ENCODE data around the gene NECTIN1. TPM values are rescaled to one million over a fixed set of nuclear protein-coding genes. Genes with fewer than 3 reads are reported as not detected.

Gene NECTIN1
- total and polyA plus RNA-seq, 9 donors, result 7.9 to 44.3 (median 28.2) TPM

- Histone ChIP-seq H3K4me3 (ENCODE audit: low read length) (no peak overlapping the region), H3K36me3 (ENCODE audit: control insufficient read depth, insufficient read depth, low read length) (no peaks in the 10 kb centered on the region), H3K27ac (ENCODE audit: low read length) (no peak overlapping the region), H3K27me3 (ENCODE audit: control insufficient read depth, insufficient read depth, low read length) (peaks cover 2% of the 10 kb centered on the region), H3K4me1 (ENCODE audit: control insufficient read depth, insufficient read depth, low read length) (peaks cover 47% of the 10 kb centered on the region), H3K9me3 (replicated peaks; ENCODE audit: control insufficient read depth, low read depth, low read length) (no peaks in the 10 kb centered on the region)
- DNase-seq, result peak; percentile 32
- WGBS (ENCODE audit: insufficient coverage), result 65% methylated on average over 12 of the region's 17 CpGs
Observed at GRCh38 chr11:119622454-119623143, 106.4 kb downstream of the NECTIN1 start.

DNA sequence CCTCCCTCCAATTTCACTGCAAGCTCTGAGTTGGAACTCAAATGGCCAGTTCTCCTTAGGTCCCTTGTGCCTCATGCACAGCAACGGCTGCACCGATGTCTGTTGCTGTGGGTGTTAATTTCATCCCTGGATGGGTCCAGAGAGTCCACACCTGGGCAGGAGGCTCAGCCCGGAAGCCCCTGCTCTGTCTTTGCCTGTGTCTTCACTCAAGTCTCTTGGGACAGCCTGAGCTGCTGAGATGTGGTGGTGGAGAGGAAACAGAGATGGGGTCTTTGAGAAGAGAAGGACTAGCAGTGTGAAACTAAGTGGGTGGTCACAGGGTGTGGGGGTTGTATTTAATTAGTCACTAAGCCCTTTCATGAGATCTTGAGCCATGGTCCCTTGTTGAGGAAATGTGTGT, 109.3 kb downstream of the NECTIN1 start:
- Histone ChIP-seq H3K9me3 (replicated peaks; ENCODE audit: control insufficient read depth, low read depth, low read length) (no peaks in the 10 kb centered on the region), H3K36me3 (ENCODE audit: control insufficient read depth, insufficient read depth, low read length) (no peaks in the 10 kb centered on the region), H3K27me3 (ENCODE audit: control insufficient read depth, insufficient read depth, low read length) (peaks cover 2% of the 10 kb centered on the region), H3K27ac (ENCODE audit: low read length) (no peak overlapping the region), H3K4me3 (ENCODE audit: low read length) (no peak overlapping the region), H3K4me1 (ENCODE audit: control insufficient read depth, insufficient read depth, low read length) (peaks cover 22% of the 10 kb centered on the region)
- 60% methylated on average over 2 of the region's 3 CpGs for WGBS (ENCODE audit: insufficient coverage)
- DNase-seq, result no peak

DNA sequence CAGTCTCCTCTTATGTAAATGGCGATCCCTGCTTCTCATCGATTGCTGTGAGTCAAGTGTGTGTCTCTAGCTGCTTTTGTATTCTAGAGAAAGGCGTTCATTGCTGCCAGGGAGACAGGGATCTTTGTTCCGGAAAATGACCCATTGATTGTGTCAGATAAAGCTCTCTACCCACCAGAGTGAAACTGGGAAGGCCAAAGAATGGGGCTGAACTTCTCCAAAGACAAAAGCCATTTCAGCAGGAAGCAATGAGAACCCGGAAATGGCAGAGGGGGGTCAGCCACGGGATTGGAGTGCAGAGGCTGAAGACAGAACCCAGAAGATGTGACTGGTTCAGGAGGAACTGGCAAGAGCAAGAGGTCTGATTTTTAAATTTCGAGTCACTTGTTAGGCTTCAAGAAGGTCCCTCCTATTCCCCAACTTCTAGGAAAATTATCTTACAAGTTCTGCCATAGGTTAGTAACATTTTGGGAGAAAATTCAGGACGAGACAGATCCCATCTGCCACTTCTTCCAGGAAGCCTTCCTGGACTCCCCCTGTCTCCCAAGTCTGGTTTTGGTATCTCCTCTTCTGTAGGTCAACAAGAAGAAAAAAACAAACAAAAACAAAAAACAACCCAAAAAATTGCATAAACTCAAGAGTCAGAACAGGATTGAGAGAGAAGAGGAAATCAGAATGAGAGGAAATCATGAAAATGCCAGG, 110.6 kb downstream of the NECTIN1 start:
- H3K4me1 ChIP-seq (ENCODE audit: control insufficient read depth, insufficient read depth, low read length), result peaks cover 13% of the 10 kb centered on the region
- 58% methylated on average over 3 of the region's 8 CpGs for WGBS (ENCODE audit: insufficient coverage)
- H3K9me3 ChIP-seq (replicated peaks; ENCODE audit: control insufficient read depth, low read depth, low read length), result no peaks in the 10 kb centered on the region
- no peaks in the 10 kb centered on the region for H3K36me3 ChIP-seq (ENCODE audit: control insufficient read depth, insufficient read depth, low read length)
- peak; percentile 82 for DNase-seq
- H3K27ac ChIP-seq (ENCODE audit: low read length), result no peak overlapping the region
- H3K4me3 ChIP-seq (ENCODE audit: low read length), result no peak overlapping the region
- H3K27me3 ChIP-seq (ENCODE audit: control insufficient read depth, insufficient read depth, low read length), result peaks cover 2% of the 10 kb centered on the region

DNA sequence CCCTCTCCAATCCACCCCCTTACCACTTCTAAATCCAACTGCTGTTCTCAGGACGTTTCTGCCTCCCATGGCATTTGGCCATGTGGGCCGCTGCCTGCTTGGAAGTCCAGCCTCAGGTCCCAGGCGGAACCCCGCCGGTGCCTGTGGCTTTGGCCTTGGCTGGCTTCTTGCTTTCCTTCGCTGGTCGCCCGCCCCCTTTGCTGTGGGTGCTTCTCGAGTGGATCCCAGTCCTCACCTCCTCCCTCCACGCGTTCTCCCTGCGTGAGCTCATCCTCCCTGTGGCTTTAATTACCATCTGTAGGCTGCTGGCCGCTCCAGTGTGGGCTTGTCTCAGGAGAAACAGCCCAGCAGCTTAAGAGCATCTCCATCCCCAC, 111.7 kb downstream of the NECTIN1 start:
- Histone ChIP-seq H3K9me3 (replicated peaks; ENCODE audit: control insufficient read depth, low read depth, low read length) (no peaks in the 10 kb centered on the region), H3K4me1 (ENCODE audit: control insufficient read depth, insufficient read depth, low read length) (peaks cover 7% of the 10 kb centered on the region), H3K36me3 (ENCODE audit: control insufficient read depth, insufficient read depth, low read length) (no peaks in the 10 kb centered on the region), H3K27me3 (ENCODE audit: control insufficient read depth, insufficient read depth, low read length) (peaks cover 2% of the 10 kb centered on the region), H3K27ac (ENCODE audit: low read length) (no peak overlapping the region), H3K4me3 (ENCODE audit: low read length) (no peak overlapping the region)
- no peak for DNase-seq
- WGBS (ENCODE audit: insufficient coverage), result 53% methylated on average over 13 of the region's 13 CpGs

DNA sequence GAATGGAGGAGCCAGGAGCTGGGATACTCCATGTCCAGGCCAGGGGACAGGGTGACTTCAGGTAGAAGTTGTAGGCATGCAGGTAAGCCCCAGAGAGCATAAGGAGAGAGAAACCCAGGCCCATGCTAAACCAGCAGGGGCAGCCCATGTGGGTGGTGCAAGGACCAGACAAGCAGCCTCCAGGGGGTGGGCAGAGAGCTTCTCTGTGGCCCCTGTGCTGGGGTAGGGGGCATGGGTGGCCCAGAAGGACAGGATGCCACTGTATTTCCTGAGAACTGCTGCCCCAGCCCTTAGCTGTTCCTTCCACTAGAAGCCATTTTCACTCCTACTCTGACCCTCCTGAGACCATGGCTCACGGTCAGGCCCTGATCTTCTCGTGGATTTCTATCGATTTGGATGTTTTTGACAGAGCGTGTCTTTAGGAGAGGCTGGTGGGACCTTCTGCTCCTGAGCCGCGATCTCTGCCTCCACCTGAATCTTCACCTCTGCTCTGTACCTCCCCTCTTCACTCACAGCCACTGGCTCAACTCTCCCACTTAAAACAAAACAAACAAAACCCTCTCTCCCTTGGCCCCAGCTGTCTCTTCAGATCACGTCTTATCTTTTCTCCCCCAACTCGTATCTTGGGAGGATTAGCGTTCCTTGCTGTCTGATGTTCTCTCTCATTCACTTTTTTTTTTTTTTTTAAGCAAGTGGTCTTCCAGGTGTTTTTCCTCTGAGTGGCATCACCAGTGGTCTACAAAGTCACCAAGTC, 112.2 kb downstream of the NECTIN1 start:
- no peak for DNase-seq
- Histone ChIP-seq H3K4me3 (ENCODE audit: low read length) (no peak overlapping the region), H3K27me3 (ENCODE audit: control insufficient read depth, insufficient read depth, low read length) (peaks cover 2% of the 10 kb centered on the region), H3K9me3 (replicated peaks; ENCODE audit: control insufficient read depth, low read depth, low read length) (no peaks in the 10 kb centered on the region), H3K27ac (ENCODE audit: low read length) (no peak overlapping the region), H3K4me1 (ENCODE audit: control insufficient read depth, insufficient read depth, low read length) (peaks cover 7% of the 10 kb centered on the region), H3K36me3 (ENCODE audit: control insufficient read depth, insufficient read depth, low read length) (no peaks in the 10 kb centered on the region)
- WGBS (ENCODE audit: insufficient coverage), result 64% methylated on average over 9 of the region's 9 CpGs

DNA sequence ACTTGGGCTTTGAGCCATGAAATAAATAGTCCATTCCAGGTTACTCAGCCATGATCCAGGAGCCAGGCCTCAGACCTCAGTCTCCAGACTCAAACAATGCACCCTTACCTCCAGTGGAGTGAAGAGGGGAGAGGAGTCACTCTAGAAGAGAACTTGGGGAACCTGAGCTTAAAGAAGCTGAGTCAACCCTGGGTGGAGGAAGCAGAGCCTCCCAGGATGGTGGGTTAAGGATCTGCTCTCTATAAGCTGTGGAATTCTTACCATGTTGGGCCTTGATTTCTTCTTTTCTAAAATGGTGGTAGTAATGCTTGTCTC, 113.2 kb downstream of the NECTIN1 start:
- Histone ChIP-seq H3K36me3 (ENCODE audit: control insufficient read depth, insufficient read depth, low read length) (no peaks in the 10 kb centered on the region), H3K27ac (ENCODE audit: low read length) (no peak overlapping the region), H3K27me3 (ENCODE audit: control insufficient read depth, insufficient read depth, low read length) (peaks cover 2% of the 10 kb centered on the region), H3K9me3 (replicated peaks; ENCODE audit: control insufficient read depth, low read depth, low read length) (no peaks in the 10 kb centered on the region), H3K4me3 (ENCODE audit: low read length) (no peak overlapping the region), H3K4me1 (ENCODE audit: control insufficient read depth, insufficient read depth, low read length) (peaks cover 7% of the 10 kb centered on the region)
- no peak for DNase-seq

GRCh38 chr11:119615003-119615881, 113.8 kb downstream of the NECTIN1 start:
- 100% methylated on average over 1 of the region's 9 CpGs for WGBS (ENCODE audit: insufficient coverage)
- Histone ChIP-seq H3K27ac (ENCODE audit: low read length) (no peak overlapping the region), H3K9me3 (replicated peaks; ENCODE audit: control insufficient read depth, low read depth, low read length) (no peaks in the 10 kb centered on the region), H3K27me3 (ENCODE audit: control insufficient read depth, insufficient read depth, low read length) (peaks cover 2% of the 10 kb centered on the region), H3K4me1 (ENCODE audit: control insufficient read depth, insufficient read depth, low read length) (peaks cover 7% of the 10 kb centered on the region), H3K4me3 (ENCODE audit: low read length) (no peak overlapping the region), H3K36me3 (ENCODE audit: control insufficient read depth, insufficient read depth, low read length) (no peaks in the 10 kb centered on the region)
- peak; percentile 65 for DNase-seq

GRCh38 chr11:119614222-119615002, 114.6 kb downstream of the NECTIN1 start:
- H3K36me3 ChIP-seq (ENCODE audit: control insufficient read depth, insufficient read depth, low read length), result no peaks in the 10 kb centered on the region
- DNase-seq, result no peak
- H3K4me1 ChIP-seq (ENCODE audit: control insufficient read depth, insufficient read depth, low read length), result peaks cover 7% of the 10 kb centered on the region
- H3K9me3 ChIP-seq (replicated peaks; ENCODE audit: control insufficient read depth, low read depth, low read length), result no peaks in the 10 kb centered on the region
- no peak overlapping the region for H3K4me3 ChIP-seq (ENCODE audit: low read length)
- no peak overlapping the region for H3K27ac ChIP-seq (ENCODE audit: low read length)
- WGBS (ENCODE audit: insufficient coverage), result 76% methylated on average over 4 of the region's 6 CpGs
- peaks cover 2% of the 10 kb centered on the region for H3K27me3 ChIP-seq (ENCODE audit: control insufficient read depth, insufficient read depth, low read length)

DNA sequence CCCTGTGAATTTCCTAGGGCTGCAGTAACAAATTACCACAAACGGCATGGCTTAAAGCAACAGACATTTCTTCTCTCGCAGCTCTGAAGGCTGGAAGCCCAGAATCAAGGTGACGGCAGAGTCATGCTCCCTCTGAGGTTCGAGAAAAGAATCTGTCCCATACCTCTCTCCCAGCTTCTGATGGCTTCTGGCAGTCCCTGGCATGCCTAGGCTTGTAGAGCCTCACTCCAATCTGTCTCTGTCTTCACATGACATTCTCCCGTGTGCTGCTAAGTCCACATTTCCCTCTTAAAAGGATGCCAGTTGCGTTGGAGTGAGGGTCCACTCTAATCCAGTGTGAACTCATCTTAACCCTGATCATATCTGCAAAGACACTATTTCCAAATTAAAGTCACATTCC, 116.2 kb downstream of the NECTIN1 start:
- Histone ChIP-seq H3K9me3 (replicated peaks; ENCODE audit: control insufficient read depth, low read depth, low read length) (no peaks in the 10 kb centered on the region), H3K27ac (ENCODE audit: low read length) (no peak overlapping the region), H3K27me3 (ENCODE audit: control insufficient read depth, insufficient read depth, low read length) (peaks cover 2% of the 10 kb centered on the region), H3K4me1 (ENCODE audit: control insufficient read depth, insufficient read depth, low read length) (peaks cover 6% of the 10 kb centered on the region), H3K4me3 (ENCODE audit: low read length) (no peak overlapping the region), H3K36me3 (ENCODE audit: control insufficient read depth, insufficient read depth, low read length) (no peaks in the 10 kb centered on the region)
- DNase-seq, result no peak
- WGBS (ENCODE audit: insufficient coverage), result 78% methylated on average over 6 of the region's 6 CpGs

All from muscle of leg (tissue), 11 donors.